Adipocyte (in vitro differentiated cells): Measurements from ENCODE around the gene C1QTNF2.

Experiments used
- DNase-seq: peaks from one replicate; pipeline ENCODE4 v3.0.0-alpha.2; 2015; ENCODE audit warnings: low read depth
- H3K27me3 ChIP-seq: replicated peaks from 2 replicates; pipeline ENCODE4 v1.7.0; 2013; ENCODE audit warnings: mild to moderate bottlenecking, low read length, moderate library complexity; ENCODE audit not compliant: control insufficient read depth, insufficient read depth
- H3K36me3 ChIP-seq: 2 replicates; pipeline ENCODE4 v1.7.0; 2013; ENCODE audit warnings: low read length, mild to moderate bottlenecking, moderate library complexity; ENCODE audit not compliant: control insufficient read depth, insufficient read depth, severe bottlenecking
- H3K4me1 ChIP-seq: 2 replicates; pipeline ENCODE4 v1.7.0; 2013; ENCODE audit warnings: mild to moderate bottlenecking, low read length, moderate library complexity; ENCODE audit not compliant: control insufficient read depth, insufficient read depth
- H3K4me3 ChIP-seq: 2 replicates; pipeline ENCODE4 v1.7.0; 2013; ENCODE audit warnings: mild to moderate bottlenecking, low read length, moderate library complexity
- H3K9ac ChIP-seq: 2 replicates; pipeline ENCODE4 v1.7.0; 2013; ENCODE audit warnings: mild to moderate bottlenecking, low read length, moderate library complexity
- H3K9me3 ChIP-seq: 2 replicates; pipeline ENCODE4 v1.7.0; 2013; ENCODE audit warnings: mild to moderate bottlenecking, low read length, moderate library complexity; ENCODE audit not compliant: control insufficient read depth

The C1QTNF2 gene

DNA sequence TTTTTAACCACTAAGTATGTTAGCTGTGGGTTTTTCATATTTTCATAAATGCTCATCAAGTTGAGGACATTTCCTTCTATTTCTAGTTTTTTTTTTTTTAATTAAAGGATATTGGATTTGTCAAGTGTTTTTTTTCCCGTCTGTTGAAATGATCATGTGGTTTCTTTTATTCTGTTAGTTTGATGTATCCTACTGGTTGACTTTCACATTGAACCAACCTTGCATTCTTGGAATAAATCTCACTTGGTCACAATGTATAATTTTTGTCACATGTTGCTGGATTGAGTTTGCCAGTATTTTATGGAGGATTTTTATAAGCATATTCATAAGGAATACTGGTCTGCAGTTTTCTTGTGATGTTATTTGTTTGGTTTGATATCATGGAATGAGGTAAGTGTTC lies 17.0 kb upstream of the C1QTNF2 start:
- Histone ChIP-seq H3K9ac (no peak overlapping the region), H3K9me3 (peaks cover 15% of the 10 kb centered on the region), H3K36me3 (no peaks in the 10 kb centered on the region), H3K4me1 (no peaks in the 10 kb centered on the region), H3K27me3 (no peaks in the 10 kb centered on the region), H3K4me3 (no peak overlapping the region)
- DNase-seq: no peak

DNA sequence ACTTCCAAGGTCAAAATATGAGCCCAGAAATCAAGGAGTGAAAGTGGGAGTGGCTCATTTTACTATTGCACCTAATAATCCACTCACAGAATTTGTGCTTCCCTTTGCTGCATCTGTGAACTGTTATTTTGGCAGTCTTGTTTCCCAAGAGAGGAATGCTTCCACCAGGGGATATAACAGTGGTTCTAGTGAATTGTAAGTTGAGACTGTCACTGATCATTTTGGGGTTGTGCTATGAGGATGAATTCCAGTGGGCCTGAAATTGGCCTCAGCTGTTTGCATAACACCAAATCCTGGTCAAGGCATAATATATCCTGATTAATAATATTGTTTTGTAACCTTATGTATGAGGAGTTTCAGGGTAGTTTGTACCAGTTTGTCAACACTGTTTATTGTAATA lies 15.1 kb upstream of the C1QTNF2 start:
- Histone ChIP-seq H3K4me3 (no peak overlapping the region), H3K27me3 (no peaks in the 10 kb centered on the region), H3K9ac (no peak overlapping the region), H3K36me3 (no peaks in the 10 kb centered on the region), H3K4me1 (no peaks in the 10 kb centered on the region), H3K9me3 (peaks cover 15% of the 10 kb centered on the region)
- peak; percentile 18 for DNase-seq

DNA sequence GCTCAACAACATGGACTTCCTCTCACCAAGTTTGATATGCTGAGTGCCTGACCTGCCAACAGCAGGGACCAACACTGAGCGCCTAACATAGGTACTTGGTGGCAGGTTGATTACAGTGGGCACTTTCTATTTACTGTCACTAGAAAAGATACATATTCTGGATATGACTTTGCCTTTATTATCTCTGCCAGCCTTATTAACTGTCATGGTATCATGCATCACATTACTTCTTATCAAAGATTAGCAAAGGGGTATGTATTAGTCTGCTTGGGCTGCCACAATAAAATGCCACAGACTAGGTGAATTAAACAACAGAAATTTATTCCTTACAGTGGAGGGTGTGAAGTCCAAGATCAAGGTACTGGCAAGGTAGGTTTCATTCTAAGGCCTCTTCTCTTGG lies 14.3 kb upstream of the C1QTNF2 start:
- Histone ChIP-seq H3K4me1 (no peaks in the 10 kb centered on the region), H3K4me3 (no peak overlapping the region), H3K9ac (no peak overlapping the region), H3K27me3 (no peaks in the 10 kb centered on the region), H3K36me3 (no peaks in the 10 kb centered on the region), H3K9me3 (peaks cover 15% of the 10 kb centered on the region)
- DNase-seq: no peak

DNA sequence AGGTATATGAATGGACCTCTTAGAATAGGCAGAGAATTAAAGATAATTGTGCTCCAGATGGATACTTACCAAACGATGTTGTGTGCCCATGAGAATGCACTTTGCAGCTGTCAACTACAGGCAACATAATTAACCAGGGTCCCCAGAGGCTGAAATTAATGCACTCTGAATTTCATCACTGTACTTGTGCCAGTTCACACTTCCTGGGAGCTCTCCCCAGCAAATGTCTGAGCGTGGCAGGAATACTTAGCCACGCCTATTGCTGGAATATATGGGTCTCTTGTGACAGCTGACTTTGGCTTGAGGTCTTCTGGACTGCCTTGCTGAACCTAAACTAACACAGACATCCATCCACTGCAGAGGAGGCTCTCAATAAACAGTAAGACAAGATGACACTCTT lies 11.9 kb upstream of the C1QTNF2 start:
- DNase-seq: no peak
- H3K36me3 ChIP-seq: no peaks in the 10 kb centered on the region
- peaks cover 10% of the 10 kb centered on the region for H3K9me3 ChIP-seq
- H3K4me3 ChIP-seq: no peak overlapping the region
- no peaks in the 10 kb centered on the region for H3K4me1 ChIP-seq
- peaks cover 2% of the 10 kb centered on the region for H3K27me3 ChIP-seq
- no peak overlapping the region for H3K9ac ChIP-seq

DNA sequence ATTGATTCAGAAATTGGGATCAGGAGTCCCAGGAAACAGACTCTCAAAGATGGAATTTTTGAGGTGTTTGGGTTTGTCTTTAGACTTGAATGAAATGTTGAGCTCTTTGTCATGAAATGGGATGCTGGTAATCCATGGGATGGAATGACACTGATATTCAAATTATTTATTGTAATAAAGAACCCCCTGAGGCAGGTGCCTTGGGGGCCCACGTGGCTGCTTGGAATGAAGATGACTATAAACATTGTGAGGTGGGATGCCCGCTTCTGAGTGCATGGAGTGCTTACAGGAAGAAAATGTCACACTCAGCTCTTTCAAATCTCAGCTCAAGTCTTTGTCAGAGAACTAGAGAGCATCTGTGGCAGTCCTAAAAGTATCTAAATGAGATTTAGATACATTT lies 9.6 kb upstream of the C1QTNF2 start:
- H3K9ac ChIP-seq: no peak overlapping the region
- H3K27me3 ChIP-seq: peaks cover 2% of the 10 kb centered on the region
- H3K9me3 ChIP-seq: no peaks in the 10 kb centered on the region
- no peaks in the 10 kb centered on the region for H3K36me3 ChIP-seq
- DNase-seq: no peak
- H3K4me3 ChIP-seq: no peak overlapping the region
- H3K4me1 ChIP-seq: no peaks in the 10 kb centered on the region

DNA sequence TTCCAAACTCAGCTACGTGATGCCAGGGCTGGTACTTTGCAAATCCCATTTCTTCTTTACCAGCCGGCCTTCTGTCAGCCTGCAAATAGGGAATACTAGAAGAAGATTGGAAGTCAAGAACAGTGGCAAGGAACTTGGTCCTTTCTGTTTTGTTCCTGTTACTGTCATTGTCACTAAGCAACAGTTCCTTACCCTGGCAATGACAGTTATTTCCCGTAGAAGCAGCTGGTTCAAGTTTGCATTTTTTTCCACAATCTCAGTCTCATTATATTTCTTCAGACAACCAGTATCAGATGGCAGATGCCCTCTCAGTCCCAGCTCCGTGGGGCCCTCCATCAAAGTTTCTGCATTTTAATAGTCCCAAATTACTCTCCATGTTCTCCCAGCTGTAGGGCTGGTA lies 9.1 kb upstream of the C1QTNF2 start:
- Histone ChIP-seq H3K27me3 (peaks cover 6% of the 10 kb centered on the region), H3K9ac (no peak overlapping the region), H3K36me3 (no peaks in the 10 kb centered on the region), H3K4me1 (no peaks in the 10 kb centered on the region), H3K4me3 (no peak overlapping the region), H3K9me3 (no peaks in the 10 kb centered on the region)
- no peak for DNase-seq

DNA sequence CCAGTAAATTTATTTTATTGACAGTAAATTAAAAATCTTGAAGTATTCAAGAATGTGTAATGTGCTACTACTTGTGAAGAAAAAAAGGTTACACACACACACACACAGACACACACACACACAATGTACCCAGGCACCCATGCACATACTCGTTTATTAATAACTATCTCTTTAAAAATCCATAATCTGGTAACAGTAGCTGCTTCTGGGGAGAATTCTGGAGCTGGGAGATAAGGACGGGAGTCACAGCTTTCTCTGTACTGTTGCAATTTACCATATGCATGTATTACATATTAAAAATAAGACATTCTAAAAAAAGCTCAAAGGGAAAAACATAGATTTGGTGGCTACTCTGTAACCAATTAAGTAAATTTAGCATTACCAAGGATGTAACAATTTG lies 7.9 kb upstream of the C1QTNF2 start:
- Histone ChIP-seq H3K4me3 (no peak overlapping the region), H3K27me3 (peaks cover 16% of the 10 kb centered on the region), H3K9ac (no peak overlapping the region), H3K4me1 (no peaks in the 10 kb centered on the region), H3K9me3 (no peaks in the 10 kb centered on the region), H3K36me3 (no peaks in the 10 kb centered on the region)
- DNase-seq: no peak

DNA sequence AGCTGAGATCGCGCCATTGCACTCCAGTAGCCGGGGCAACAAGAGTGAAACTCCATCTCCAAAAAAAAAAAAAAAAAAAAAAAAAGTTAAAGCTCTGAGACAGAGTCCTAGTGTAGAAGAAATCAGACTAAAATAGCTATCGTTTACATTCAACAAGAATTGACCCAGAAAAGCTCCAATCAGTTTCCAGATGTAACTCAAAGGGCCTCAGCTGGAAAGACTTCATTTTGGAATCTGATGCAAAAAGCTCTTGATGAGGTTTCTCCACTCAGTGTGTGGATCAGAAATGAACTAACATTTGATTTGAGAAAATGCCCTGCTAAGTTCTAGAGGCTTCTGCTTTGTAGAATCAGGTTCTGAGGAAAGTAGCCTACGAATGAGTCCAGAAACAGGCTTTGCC lies 7.2 kb upstream of the C1QTNF2 start:
- H3K9me3 ChIP-seq: no peaks in the 10 kb centered on the region
- no peaks in the 10 kb centered on the region for H3K4me1 ChIP-seq
- no peak for DNase-seq
- H3K4me3 ChIP-seq: no peak overlapping the region
- no peaks in the 10 kb centered on the region for H3K36me3 ChIP-seq
- H3K27me3 ChIP-seq: peaks cover 20% of the 10 kb centered on the region
- H3K9ac ChIP-seq: no peak overlapping the region

DNA sequence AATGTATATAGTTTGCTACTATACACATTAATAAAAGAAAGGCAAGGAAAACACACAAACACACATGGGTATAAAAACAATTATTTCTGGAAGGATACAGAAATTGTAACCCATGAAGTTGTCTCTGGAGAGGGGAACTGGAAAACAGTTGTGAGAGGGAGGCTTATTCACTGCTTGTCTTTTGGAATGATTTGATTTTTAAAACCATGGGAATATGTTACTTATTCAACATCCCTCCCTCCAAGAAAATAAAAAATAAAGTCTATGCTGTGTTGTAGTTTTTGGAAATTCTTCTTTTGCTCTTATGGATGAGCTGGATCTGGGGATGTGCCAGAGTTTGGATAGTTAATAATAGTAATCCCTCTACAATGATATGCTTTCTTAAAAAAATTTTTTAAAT lies 6.0 kb upstream of the C1QTNF2 start:
- Histone ChIP-seq H3K4me1 (no peaks in the 10 kb centered on the region), H3K4me3 (no peak overlapping the region), H3K9me3 (no peaks in the 10 kb centered on the region), H3K9ac (no peak overlapping the region), H3K27me3 (peaks cover 27% of the 10 kb centered on the region), H3K36me3 (no peaks in the 10 kb centered on the region)
- no peak for DNase-seq

DNA sequence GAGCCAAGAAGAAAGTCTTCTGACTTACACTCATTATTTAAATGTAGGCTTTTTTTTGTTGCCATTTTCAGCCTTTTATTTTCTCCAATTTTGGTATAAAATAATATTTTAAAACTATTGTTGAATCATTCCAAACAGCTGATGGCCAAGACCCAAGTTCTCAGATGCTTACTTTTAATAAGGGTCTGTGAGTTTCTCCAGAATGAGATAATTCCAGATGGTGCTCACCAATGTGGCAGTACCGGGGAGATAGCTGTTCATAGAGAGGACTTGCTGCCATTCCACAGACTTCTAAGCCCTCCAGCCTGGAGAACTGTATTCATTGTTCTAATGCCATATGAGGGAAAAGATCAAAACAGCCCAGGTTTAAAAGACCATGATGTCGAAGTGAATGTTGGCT lies 5.3 kb upstream of the C1QTNF2 start:
- Histone ChIP-seq H3K4me3 (no peak overlapping the region), H3K9me3 (no peaks in the 10 kb centered on the region), H3K9ac (no peak overlapping the region), H3K36me3 (no peaks in the 10 kb centered on the region), H3K4me1 (no peaks in the 10 kb centered on the region), H3K27me3 (peaks cover 31% of the 10 kb centered on the region)
- no peak for DNase-seq

DNA sequence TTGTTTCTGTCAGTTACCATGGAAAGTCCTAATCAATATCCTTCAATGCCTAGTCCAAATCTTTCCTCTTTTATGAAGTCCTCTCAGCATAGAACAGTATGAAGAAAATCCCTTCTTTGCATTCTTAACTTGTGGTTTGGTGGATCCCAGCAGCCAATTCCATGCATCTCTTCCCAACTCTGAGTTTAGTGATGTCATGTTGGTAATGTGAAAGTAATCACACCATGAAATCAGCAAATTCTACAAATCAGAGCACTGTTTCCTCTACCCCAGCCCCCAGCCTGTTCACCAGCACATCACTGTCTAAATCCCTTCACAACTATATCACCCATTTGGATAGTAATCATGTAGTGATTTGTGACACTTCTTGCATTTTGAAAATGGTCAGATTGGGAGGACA lies 4.7 kb upstream of the C1QTNF2 start:
- no peaks in the 10 kb centered on the region for H3K9me3 ChIP-seq
- H3K4me3 ChIP-seq: no peak overlapping the region

DNA sequence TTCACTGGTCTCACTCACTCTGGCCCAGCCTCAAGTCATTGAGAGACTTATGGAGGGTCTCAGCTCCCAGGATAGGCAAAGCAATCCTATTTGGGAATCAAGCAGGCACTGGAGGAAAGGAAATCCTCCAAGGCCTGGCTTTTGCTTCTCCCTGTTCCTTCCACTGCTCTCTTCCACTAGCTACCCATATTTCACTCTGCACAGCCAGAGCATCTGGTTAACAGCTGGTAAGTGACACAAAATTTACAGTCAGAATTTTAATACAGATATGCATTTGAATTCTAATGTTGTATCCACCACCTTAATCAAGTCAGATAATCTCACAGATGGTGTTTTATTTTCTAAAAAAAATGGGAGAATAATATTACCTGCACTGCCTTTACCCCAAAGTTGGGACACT lies 868 bp upstream of the C1QTNF2 start:
- H3K27me3 ChIP-seq: peaks cover 37% of the 10 kb centered on the region
- H3K36me3 ChIP-seq: no peaks in the 10 kb centered on the region
- H3K4me3 ChIP-seq: no peak overlapping the region
- no peak overlapping the region for H3K9ac ChIP-seq
- H3K4me1 ChIP-seq: peaks cover 3% of the 10 kb centered on the region
- DNase-seq: no peak
- peaks cover 5% of the 10 kb centered on the region for H3K9me3 ChIP-seq

More for the DNA sequence above, 4.7 kb upstream of the C1QTNF2 start:
- Histone ChIP-seq H3K9ac (no peak overlapping the region), H3K27me3 (peaks cover 31% of the 10 kb centered on the region), H3K4me1 (no peaks in the 10 kb centered on the region), H3K36me3 (no peaks in the 10 kb centered on the region)
- DNase-seq: peak; percentile 41
